OCI-LY7 (cell line): ENCODE results near the gene RGN. TPM values are rescaled to one million over a fixed set of nuclear protein-coding genes. Genes with fewer than 3 reads are reported as not detected.

Source experiments
- BruUV-seq: library from RNA; stranded (reverse); fragments of 400-500 nt; replicated peaks from 2 replicates; lab custom pipeline; 2021; lab: Mats Ljungman, UMichigan
- CTCF ChIA-PET: fragments of 300-600 bp; sonication (Branson Sonifier 250); formaldehyde crosslinking; loops from one replicate; lab custom pipeline; 2022; ENCODE audit warnings: antibody characterized with exemption; ENCODE audit not compliant: unreplicated experiment; lab: Charles Lee
- POLR2A ChIA-PET: fragments of 300-600 bp; sonication (Branson Sonifier 250); formaldehyde crosslinking; loops from one replicate; lab custom pipeline; 2022; ENCODE audit warnings: antibody characterized with exemption; lab: Charles Lee
- DNase-seq: peaks from one replicate; pipeline ENCODE4 v3.0.0-alpha.2; 2015; ENCODE audit warnings: low spot score
- H2AFZ ChIP-seq: fragments of 200-600 bp; sonication (generic), shearing (Covaris generic); 2 replicates; pipeline ENCODE4 v1.6.1; 2014; ENCODE audit warnings: mild to moderate bottlenecking, antibody characterized with exemption, low read length, moderate library complexity
- H3K27ac ChIP-seq: fragments of 200-600 bp; sonication (generic); 2 replicates; pipeline ENCODE4 v1.5.1; 2014; ENCODE audit warnings: mixed run types, low read depth, mild to moderate bottlenecking, moderate library complexity, low read length, inconsistent platforms; ENCODE audit not compliant: poor library complexity, severe bottlenecking
- H3K36me3 ChIP-seq: fragments of 200-600 bp; sonication (generic); 2 replicates; pipeline ENCODE4 v1.6.1; 2014; ENCODE audit warnings: mild to moderate bottlenecking, antibody characterized with exemption, low read length, moderate library complexity, mixed read lengths; ENCODE audit not compliant: insufficient read depth
- H3K4me1 ChIP-seq: fragments of 200-600 bp; sonication (generic); 2 replicates; pipeline ENCODE4 v1.5.1; 2014; ENCODE audit warnings: mild to moderate bottlenecking, low read length; ENCODE audit not compliant: insufficient read depth, poor library complexity, severe bottlenecking
- H3K4me2 ChIP-seq: fragments of 200-600 bp; sonication (generic); 2 replicates; pipeline ENCODE4 v1.6.1; 2014; ENCODE audit warnings: mild to moderate bottlenecking, low read length
- H3K4me3 ChIP-seq: fragments of 200-600 bp; sonication (generic); 2 replicates; pipeline ENCODE4 v1.5.1; 2014; ENCODE audit warnings: mild to moderate bottlenecking, low read depth, low read length; ENCODE audit not compliant: poor library complexity, severe bottlenecking
- H3K79me2 ChIP-seq: fragments of 200-600 bp; sonication (generic); 2 replicates; pipeline ENCODE4 v1.6.1; 2016; ENCODE audit warnings: low read depth, mild to moderate bottlenecking, low read length, moderate library complexity, mixed read lengths; ENCODE audit not compliant: insufficient read depth
- H3K9me2 ChIP-seq: fragments of 200-600 bp; sonication (generic); 2 replicates; pipeline ENCODE4 v1.6.1; 2016; ENCODE audit warnings: mild to moderate bottlenecking, low read length, mixed read lengths; ENCODE audit not compliant: insufficient read depth
- H3K9me3 ChIP-seq: fragments of 200-600 bp; sonication (generic); 2 replicates; pipeline ENCODE4 v1.6.1; 2014; ENCODE audit warnings: mild to moderate bottlenecking, mixed run types, low read length, mixed read lengths
- H4K20me1 ChIP-seq: fragments of 200-600 bp; sonication (generic); 2 replicates; pipeline ENCODE4 v1.6.1; 2014; ENCODE audit warnings: mild to moderate bottlenecking, antibody characterized with exemption, low read length, moderate library complexity, mixed read lengths; ENCODE audit not compliant: insufficient read depth
- EZH2phosphoT487 ChIP-seq: fragments of 200-600 bp; sonication (generic); IDR thresholded peaks from 2 replicates; pipeline ENCODE4 v1.6.1; 2018; ENCODE audit warnings: low read depth, borderline replicate concordance, mild to moderate bottlenecking, mixed run types, antibody characterized with exemption, low read length, moderate library complexity, mixed read lengths
- intact Hi-C: fragments of 100-400 bp; cut with micrococcal nuclease; formaldehyde crosslinking; loops from one replicate; pipeline ENCODE4 v1.10.0; 2022; ENCODE audit not compliant: unreplicated experiment
- total RNA-seq, 2 experiments: library from RNA; depleted of rRNA in 1 of 2; stranded (reverse); fragments of >200 nt in 1 of 2; shearing (Covaris generic) in 1 of 2; gene quantifications; 2 replicates each; pipeline ENCODE4 v1.2.3, GENCODE V29; 2014 to 2022
- TF ChIP-seq, protein P1 (sequence below): fragments of 200-600 bp; sonication (generic); conservative IDR thresholded peaks from 2 replicates; pipeline ENCODE4 v1.5.1; 2014; ENCODE audit warnings: mild to moderate bottlenecking, antibody characterized with exemption, low read length, moderate library complexity, mixed read lengths

RGN gene
- total RNA-seq, 2 experiments from 2014 or later = 0.25 TPM; not detected in 1

DNA sequence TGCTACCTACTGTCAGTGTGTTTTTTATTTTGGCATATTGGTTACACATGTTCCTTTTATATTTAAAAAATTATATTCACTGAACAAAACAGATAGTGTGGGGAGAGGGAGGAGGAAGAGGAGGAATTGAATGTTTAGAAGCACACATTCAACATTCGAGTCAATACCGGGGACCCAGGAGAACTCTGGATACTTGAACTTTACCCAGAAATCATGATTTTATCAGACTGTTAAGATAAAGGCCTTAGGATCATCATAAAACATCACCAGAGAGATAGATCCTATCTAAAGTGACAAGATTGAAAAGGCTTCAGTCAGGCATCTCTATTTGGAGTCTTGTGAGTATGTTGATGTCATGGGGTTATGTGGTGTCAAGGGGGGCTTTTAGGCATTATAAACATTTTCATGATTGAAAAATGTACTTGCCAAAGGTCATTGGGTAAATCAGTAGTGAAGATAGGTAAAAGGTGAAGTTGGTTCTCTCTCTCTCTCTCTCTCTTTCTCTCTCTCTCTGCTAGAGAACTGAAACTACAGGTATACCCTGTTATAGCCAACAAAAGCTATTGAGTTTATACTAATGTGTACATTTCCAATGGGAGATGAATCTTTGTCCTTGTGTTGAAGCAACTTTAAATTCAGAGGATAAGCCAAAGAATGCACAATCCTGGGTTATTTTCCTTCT is 16.9 kb upstream of the RGN start:
- POLR2A ChIA-PET = interaction anchor here (0.6 kb wide), 1 partner anchor 12 kb away, joined by 4 read pairs; no protein-coding TSS in a partner anchor
- Histone ChIP-seq H3K4me2 (no peak overlapping the region), H4K20me1 (no peaks in the 10 kb centered on the region), H3K27ac (no peak overlapping the region), H3K9me2 (no peaks in the 10 kb centered on the region), H3K9me3 (no peaks in the 10 kb centered on the region), H3K36me3 (no peaks in the 10 kb centered on the region; the same call in 1 of the 2 replicates), H3K4me1 (no peaks in the 10 kb centered on the region), H3K4me3 (no peak overlapping the region), H2AFZ (no peak overlapping the region), H3K79me2 (no peaks in the 10 kb centered on the region)
- CTCF ChIA-PET = no interaction called here
- no peak for TF ChIP-seq EZH2phosphoT487
- TF ChIP-seq, protein P1, sequence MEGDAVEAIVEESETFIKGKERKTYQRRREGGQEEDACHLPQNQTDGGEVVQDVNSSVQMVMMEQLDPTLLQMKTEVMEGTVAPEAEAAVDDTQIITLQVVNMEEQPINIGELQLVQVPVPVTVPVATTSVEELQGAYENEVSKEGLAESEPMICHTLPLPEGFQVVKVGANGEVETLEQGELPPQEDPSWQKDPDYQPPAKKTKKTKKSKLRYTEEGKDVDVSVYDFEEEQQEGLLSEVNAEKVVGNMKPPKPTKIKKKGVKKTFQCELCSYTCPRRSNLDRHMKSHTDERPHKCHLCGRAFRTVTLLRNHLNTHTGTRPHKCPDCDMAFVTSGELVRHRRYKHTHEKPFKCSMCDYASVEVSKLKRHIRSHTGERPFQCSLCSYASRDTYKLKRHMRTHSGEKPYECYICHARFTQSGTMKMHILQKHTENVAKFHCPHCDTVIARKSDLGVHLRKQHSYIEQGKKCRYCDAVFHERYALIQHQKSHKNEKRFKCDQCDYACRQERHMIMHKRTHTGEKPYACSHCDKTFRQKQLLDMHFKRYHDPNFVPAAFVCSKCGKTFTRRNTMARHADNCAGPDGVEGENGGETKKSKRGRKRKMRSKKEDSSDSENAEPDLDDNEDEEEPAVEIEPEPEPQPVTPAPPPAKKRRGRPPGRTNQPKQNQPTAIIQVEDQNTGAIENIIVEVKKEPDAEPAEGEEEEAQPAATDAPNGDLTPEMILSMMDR = no peak
- BruUV-seq = no TSS peak
- intact Hi-C loops = no loop called here
- no peak for DNase-seq

DNA sequence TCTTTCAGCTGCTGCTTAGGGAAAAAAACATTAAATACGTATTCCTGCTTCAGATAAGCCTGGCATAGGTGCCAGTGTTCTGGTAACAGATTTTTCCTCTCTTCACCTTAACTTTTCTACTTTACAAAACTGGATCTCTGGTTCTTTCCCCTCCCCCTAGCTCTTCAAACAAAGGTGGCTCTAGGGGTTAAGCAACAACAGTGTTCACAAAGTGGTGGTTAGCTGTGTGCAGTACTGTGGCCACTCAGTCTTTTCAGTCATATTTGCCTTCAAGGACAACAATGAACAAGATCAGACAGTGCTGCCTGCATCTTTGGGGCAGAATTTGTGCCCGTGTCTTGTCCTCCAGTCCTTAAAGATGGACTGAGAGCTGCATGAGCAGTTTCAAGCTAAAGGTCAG is 15.1 kb upstream of the RGN start:
- ChIA-PET CTCF (no interaction called here), POLR2A (interaction anchor here (1.0 kb wide), 1 partner anchor 70 kb away, joined by 3 read pairs; no protein-coding TSS in a partner anchor)
- H2AFZ ChIP-seq = no peak overlapping the region
- intact Hi-C loops = no loop called here
- TF ChIP-seq, protein P1 = no peak
- no peak for TF ChIP-seq EZH2phosphoT487
- H3K4me1 ChIP-seq = no peaks in the 10 kb centered on the region
- DNase-seq = no peak
- H3K9me3 ChIP-seq = no peaks in the 10 kb centered on the region
- H3K79me2 ChIP-seq = no peaks in the 10 kb centered on the region
- H3K4me2 ChIP-seq = no peak overlapping the region
- H3K9me2 ChIP-seq = no peaks in the 10 kb centered on the region
- BruUV-seq = no TSS peak
- H3K4me3 ChIP-seq = no peak overlapping the region
- H3K27ac ChIP-seq = no peak overlapping the region
- no peaks in the 10 kb centered on the region; the same call in 1 of the 2 replicates for H3K36me3 ChIP-seq
- H4K20me1 ChIP-seq = no peaks in the 10 kb centered on the region

DNA sequence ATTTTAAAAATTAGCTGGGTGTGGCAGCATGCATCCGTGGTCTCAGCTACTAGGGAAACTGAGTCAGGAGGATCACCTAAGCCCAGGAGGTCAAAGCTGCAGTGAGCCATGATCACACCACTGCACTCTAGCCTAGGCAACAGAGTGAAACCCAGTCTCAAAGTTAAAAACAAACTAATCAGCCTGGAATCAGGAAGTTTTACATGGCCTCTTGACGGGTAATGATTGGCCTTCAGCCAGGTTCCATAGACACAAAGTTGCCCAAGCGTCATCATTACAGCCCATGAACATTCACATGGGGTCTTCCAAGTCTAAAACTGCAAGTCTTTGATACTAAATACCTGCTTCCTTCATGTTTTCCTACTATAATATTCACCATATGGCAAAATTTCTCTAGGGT is 10.0 kb upstream of the RGN start:
- TF ChIP-seq EZH2phosphoT487 = no peak
- Histone ChIP-seq H3K9me3 (no peaks in the 10 kb centered on the region), H3K9me2 (no peaks in the 10 kb centered on the region), H3K4me2 (no peak overlapping the region), H3K27ac (no peak overlapping the region), H3K4me3 (no peak overlapping the region), H3K4me1 (no peaks in the 10 kb centered on the region), H2AFZ (no peak overlapping the region), H3K79me2 (no peaks in the 10 kb centered on the region), H4K20me1 (no peaks in the 10 kb centered on the region), H3K36me3 (no peaks in the 10 kb centered on the region)
- intact Hi-C loops = no loop called here
- ChIA-PET CTCF (no interaction called here), POLR2A (no interaction called here)
- no peak for DNase-seq
- no TSS peak for BruUV-seq
